IMR-90 (cell line): ENCODE results near the gene KIRREL1. TPM values are rescaled to one million over a fixed set of nuclear protein-coding genes. Genes with fewer than 3 reads are reported as not detected.

Experiments used
- ATAC-seq: fragments of 200-7000 bp; cut with Tn5 transposase; 2 replicates; pipeline ENCODE4 v1.9.1; 2020; ENCODE audit warnings: low read depth, mild to moderate bottlenecking, moderate library complexity
- BruUV-seq: library from RNA; stranded (reverse); fragments of 400-500 nt; replicated peaks from 2 replicates; lab custom pipeline; 2021; lab: Mats Ljungman, UMichigan
- CTCF ChIA-PET: fragments of 300-600 bp; formaldehyde crosslinking; extraction: SDS; loops from one replicate; lab custom pipeline; 2021; ENCODE audit warnings: antibody characterized with exemption; lab: Yijun Ruan, JAX
- POLR2A ChIA-PET: fragments of 300-600 bp; sonication (Branson Sonifier 250); formaldehyde crosslinking; loops from one replicate; lab custom pipeline; 2022; ENCODE audit warnings: antibody characterized with exemption; ENCODE audit not compliant: unreplicated experiment; lab: Charles Lee
- DNase-seq: peaks from one replicate; pipeline ENCODE4 v3.0.0; 2013
- H2AFZ ChIP-seq: replicated peaks from 2 replicates; pipeline ENCODE3; 2013; ENCODE audit warnings: low read length, mild to moderate bottlenecking; ENCODE audit not compliant: poor library complexity
- H2AK5ac ChIP-seq: 2 replicates; pipeline ENCODE4 v1.6.1; 2013; ENCODE audit warnings: low read depth, low read length, inconsistent platforms
- H2AK9ac ChIP-seq: replicated peaks from 2 replicates; pipeline ENCODE3; 2013; ENCODE audit warnings: mild to moderate bottlenecking, low read depth, low read length, moderate library complexity; ENCODE audit not compliant: poor library complexity
- H2BK120ac ChIP-seq: 2 replicates; pipeline ENCODE4 v1.6.1; 2013; ENCODE audit warnings: low read depth, low read length, inconsistent platforms
- H2BK15ac ChIP-seq: 3 replicates; pipeline ENCODE4 v1.6.1; 2013; ENCODE audit warnings: low read depth, low read length, inconsistent platforms
- H2BK20ac ChIP-seq: 2 replicates; pipeline ENCODE4 v1.6.1; 2013; ENCODE audit warnings: low read depth, mild to moderate bottlenecking, inconsistent platforms, low read length, moderate library complexity
- H2BK5ac ChIP-seq: 2 replicates; pipeline ENCODE4 v1.6.1; 2013; ENCODE audit warnings: mild to moderate bottlenecking, low read depth, low read length, inconsistent platforms; ENCODE audit not compliant: poor library complexity, severe bottlenecking
- H3K14ac ChIP-seq: replicated peaks from 2 replicates; pipeline ENCODE4 v1.6.1; 2013; ENCODE audit warnings: low read depth, low read length, inconsistent platforms
- H3K18ac ChIP-seq: 2 replicates; pipeline ENCODE4 v1.6.1; 2013; ENCODE audit warnings: low read depth, low read length, control low read depth
- H3K23ac ChIP-seq: 2 replicates; pipeline ENCODE4 v1.6.1; 2013; ENCODE audit warnings: low read depth, low read length, inconsistent platforms
- H3K27ac ChIP-seq: 2 replicates; pipeline ENCODE4 v1.5.1; 2013; ENCODE audit warnings: mild to moderate bottlenecking, control low read depth, low read length; ENCODE audit not compliant: insufficient read depth
- H3K27me3 ChIP-seq: 2 replicates; pipeline ENCODE4 v1.6.1; 2013; ENCODE audit warnings: low read length; ENCODE audit not compliant: control insufficient read depth, insufficient read depth
- H3K36me3 ChIP-seq: 2 replicates; pipeline ENCODE4 v1.6.1; 2013; ENCODE audit warnings: low read length, mixed read lengths; ENCODE audit not compliant: control insufficient read depth, insufficient read depth
- H3K4ac ChIP-seq: 2 replicates; pipeline ENCODE4 v1.6.1; 2013; ENCODE audit warnings: low read depth, low read length, inconsistent platforms
- H3K4me1 ChIP-seq: 2 replicates; pipeline ENCODE4 v1.6.1; 2013; ENCODE audit warnings: low read length, mixed read lengths; ENCODE audit not compliant: control insufficient read depth, insufficient read depth
- H3K4me2 ChIP-seq: 2 replicates; pipeline ENCODE4 v1.6.1; 2013; ENCODE audit warnings: low read depth, mild to moderate bottlenecking, control low read depth, low read length, moderate library complexity
- H3K4me3 ChIP-seq: 2 replicates; pipeline ENCODE4 v1.5.1; 2013; ENCODE audit warnings: low read depth, mild to moderate bottlenecking, control low read depth, low read length, moderate library complexity; ENCODE audit not compliant: insufficient read depth
- H3K56ac ChIP-seq: 2 replicates; pipeline ENCODE4 v1.6.1; 2013; ENCODE audit warnings: low read length, inconsistent platforms; ENCODE audit not compliant: insufficient read depth; ENCODE audit errors: extremely low read depth
- H3K79me1 ChIP-seq, 2 experiments: 2 replicates each; pipeline ENCODE4 v1.6.1; 2013; ENCODE audit warnings: low read length in 2 of 2, inconsistent platforms in 1 of 2, low read depth in 1 of 2
- H3K9ac ChIP-seq: 2 replicates; pipeline ENCODE4 v1.6.1; 2013; ENCODE audit warnings: low read depth, low read length, control low read depth
- H3K9me1 ChIP-seq: 2 replicates; pipeline ENCODE4 v1.6.1; 2013; ENCODE audit warnings: low read length, inconsistent platforms; ENCODE audit not compliant: insufficient read depth
- H3K9me3 ChIP-seq: 2 replicates; pipeline ENCODE4 v1.6.1; 2013; ENCODE audit warnings: low read length; ENCODE audit not compliant: control insufficient read depth, insufficient read depth
- H4K20me1 ChIP-seq: 2 replicates; pipeline ENCODE4 v1.6.1; 2013; ENCODE audit warnings: low read length, inconsistent platforms; ENCODE audit not compliant: insufficient read depth
- H4K5ac ChIP-seq: 2 replicates; pipeline ENCODE4 v1.6.1; 2013; ENCODE audit warnings: mild to moderate bottlenecking, low read depth, low read length, control low read depth
- H4K8ac ChIP-seq, 2 experiments: 2 replicates each; pipeline ENCODE4 v1.6.1; 2013; ENCODE audit warnings: low read depth in 2 of 2, low read length in 2 of 2, control low read depth in 1 of 2, inconsistent platforms in 1 of 2
- H4K91ac ChIP-seq: 2 replicates; pipeline ENCODE4 v1.6.1; 2013; ENCODE audit warnings: low read depth, low read length, inconsistent platforms; ENCODE audit not compliant: insufficient read depth
- CHD1 ChIP-seq: IDR thresholded peaks from 2 replicates; pipeline ENCODE4 v1.6.1; 2012; ENCODE audit warnings: low read depth, low read length, improper control_type of control experiment
- MAFK ChIP-seq: IDR thresholded peaks from 2 replicates; pipeline ENCODE4 v1.6.1; 2012; ENCODE audit warnings: low read depth, low read length, improper control_type of control experiment
- MAZ ChIP-seq: IDR thresholded peaks from 2 replicates; pipeline ENCODE4 v1.6.1; 2012; ENCODE audit warnings: low read depth, mild to moderate bottlenecking, low read length, improper control_type of control experiment, moderate library complexity, borderline replicate concordance
- RAD21 ChIP-seq: IDR thresholded peaks from 2 replicates; pipeline ENCODE4 v1.6.1; 2012; ENCODE audit warnings: low read length, improper control_type of control experiment
- SMC3 ChIP-seq: fragments of 150-350 bp; IDR thresholded peaks from 2 replicates; pipeline ENCODE4 v1.6.1; 2016; ENCODE audit warnings: low read depth, mild to moderate bottlenecking, antibody characterized with exemption, low read length, moderate library complexity
- USF2 ChIP-seq: fragments of 150-350 bp; IDR thresholded peaks from 2 replicates; pipeline ENCODE4 v1.6.1; 2017; ENCODE audit warnings: mild to moderate bottlenecking, antibody characterized with exemption, low read length, low read depth
- WGBS, 2 experiments: methylation state at CpG; one replicate each; pipeline versions ENCODE4 v1.1.5 to v1.1.7; 2013; ENCODE audit warnings: missing lambda C conversion rate in 2 of 2; ENCODE audit not compliant: insufficient read length in 1 of 2; ENCODE audit errors: extremely low coverage in 2 of 2; 5-methylcytosine and 5-hydroxymethylcytosine counted together
- dilution Hi-C: fragments of 300-500 bp; cut with HindIII; formaldehyde crosslinking; loops from one replicate; pipeline ENCODE4 v1.14.3; 2018; ENCODE audit warnings: low sequenced_read_pairs; ENCODE audit not compliant: unreplicated experiment
- in situ Hi-C: fragments of 300-500 bp; cut with MboI; formaldehyde crosslinking; loops from 3 replicates; pipeline ENCODE4 v1.14.3; 2019; ENCODE audit warnings: low sequenced_read_pairs, inconsistent platforms, mixed read lengths
- intact Hi-C: fragments of 100-400 bp; cut with micrococcal nuclease; formaldehyde crosslinking; loops from 2 replicates; pipeline ENCODE4 v1.10.0; 2022
- polyA plus RNA-seq, 3 experiments: library from polyadenylated mRNA; depleted of rRNA; stranded (reverse); fragments of >200 nt; gene quantifications; 2 replicates each; pipeline ENCODE4 v1.2.3, GENCODE V29; 2012; ENCODE audit warnings: low replicate concordance in 1 of 3
- total RNA-seq: library from RNA; depleted of rRNA; stranded (reverse); fragments of >200 nt; gene quantifications from 2 replicates; pipeline ENCODE4 v1.2.3, GENCODE V29; 2012

Gene KIRREL1
- total and polyA plus RNA-seq, 2 of the 4 experiments (the other 2 are of a cell fraction), result 58.1 to 64.7 TPM

- peak overlapping the region in 1 of 2 experiments; percentile 2; a peak in 1 of 4 replicates for H4K8ac ChIP-seq
- 76% methylated on average over 3 of the region's 8 CpGs; no CpG with 5 or more reads in 1 of the 2 experiments for WGBS, 2 experiments
- H3K23ac ChIP-seq, result 0 out of 2 replicates have a peak overlapping the region, but pooled peaks have one; percentile 45
- ATAC-seq (no peak), DNase-seq (no peak)
- in situ Hi-C loops, result no loop called here
- no peak overlapping the region for H2AK5ac ChIP-seq
- intact Hi-C loops, result no loop called here
- ChIA-PET CTCF (interaction anchor here (1.2 kb wide), 1 partner anchor 43 kb away, joined by 4 read pairs; no protein-coding TSS in a partner anchor), POLR2A (no interaction called here)
- H2BK5ac ChIP-seq, result no peak overlapping the region
- H3K4me3 ChIP-seq, result no peak overlapping the region
- H3K4me1 ChIP-seq, result peaks cover 22% of the 10 kb centered on the region
- no peak overlapping the region for H2BK20ac ChIP-seq
- H3K18ac ChIP-seq, result no peak overlapping the region
- no peak overlapping the region for H2AK9ac ChIP-seq
- no peak overlapping the region; the same call in 1 of the 2 replicates for H2BK120ac ChIP-seq
- peaks cover 33 to 90% of the 10 kb centered on the region in 2 experiments for H3K79me1 ChIP-seq
- peaks cover 34% of the 10 kb centered on the region for H3K9me1 ChIP-seq
- no TSS peak for BruUV-seq
- no peak overlapping the region for H3K4ac ChIP-seq
- no peak overlapping the region for H4K91ac ChIP-seq
- peak overlapping the region; percentile 83; the same call in 1 of the 2 replicates for H3K14ac ChIP-seq
- no peak overlapping the region for H2AFZ ChIP-seq
- H2BK15ac ChIP-seq, result no peak overlapping the region
- no peak overlapping the region for H3K56ac ChIP-seq
- no peak overlapping the region for H4K5ac ChIP-seq
- H3K27me3 ChIP-seq, result no peaks in the 10 kb centered on the region
- H3K9ac ChIP-seq, result no peak overlapping the region
- no peak overlapping the region for H3K4me2 ChIP-seq
- no peak overlapping the region for H3K27ac ChIP-seq
- no peaks in the 10 kb centered on the region for H3K9me3 ChIP-seq
- dilution Hi-C loops, result no loop called here
- TF ChIP-seq USF2, result no peak
- TF ChIP-seq MAFK, result no peak
- no peak for TF ChIP-seq MAZ
- TF ChIP-seq RAD21, result no peak
- TF ChIP-seq CHD1, result no peak
- no peak for TF ChIP-seq SMC3
- peaks cover 79% of the 10 kb centered on the region for H4K20me1 ChIP-seq
- no peaks in the 10 kb centered on the region; the same call in 1 of the 2 replicates for H3K36me3 ChIP-seq
These were observed 45.3 kb downstream of the KIRREL1 start for GRCh38 chr1:158038793-158039192.
